ENCODE results near the gene COMMD2.

The COMMD2 gene

GRCh38 chr3:149781741-149782140 lies 29.5 kb upstream of the COMMD2 start:
- H3K27ac ChIP-seq (ENCODE audit: low read depth, low read length, severe bottlenecking) = no peak overlapping the region
- H3K4me1 ChIP-seq (ENCODE audit: control insufficient read depth, insufficient read depth, low read length, poor library complexity, severe bottlenecking) = peaks cover 16% of the 10 kb centered on the region
- H3K36me3 ChIP-seq (ENCODE audit: control insufficient read depth, insufficient read depth, low read length) = no peaks in the 10 kb centered on the region
- no peaks in the 10 kb centered on the region for H3K9me3 ChIP-seq (ENCODE audit: control insufficient read depth, low read length)
- H3K4me3 ChIP-seq (ENCODE audit: extremely low read depth, insufficient read depth, low read length, poor library complexity, severe bottlenecking) = no peak overlapping the region
- WGBS, 2 experiments (ENCODE audit: insufficient coverage in 2 of 2) = no CpG with 5 or more reads among the region's 3 CpGs

DNA sequence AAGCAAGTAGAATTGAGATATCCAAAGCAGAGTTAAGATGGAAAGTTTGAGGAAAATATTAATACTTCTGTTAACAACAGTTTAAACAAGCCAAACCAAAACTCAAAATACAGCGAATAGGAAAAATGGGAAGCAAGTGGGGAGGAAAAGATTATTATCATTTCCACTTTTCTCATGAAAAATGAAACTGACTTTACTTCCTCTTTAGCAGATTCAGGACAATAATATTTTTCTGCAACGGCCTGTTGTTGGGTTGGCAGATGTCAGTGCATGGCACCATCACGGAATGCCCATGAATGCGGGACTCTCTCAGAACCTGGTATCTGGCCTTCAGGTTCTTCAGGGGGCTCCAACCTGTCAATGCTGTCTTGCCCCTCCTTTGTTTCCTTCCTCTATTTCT lies 28.9 kb upstream of the COMMD2 start:
- Histone ChIP-seq H3K36me3 (ENCODE audit: control insufficient read depth, insufficient read depth, low read length) (no peaks in the 10 kb centered on the region), H3K9me3 (ENCODE audit: control insufficient read depth, low read length) (no peaks in the 10 kb centered on the region), H3K27ac (ENCODE audit: low read depth, low read length, severe bottlenecking) (no peak overlapping the region), H3K4me3 (ENCODE audit: extremely low read depth, insufficient read depth, low read length, poor library complexity, severe bottlenecking) (no peak overlapping the region), H3K4me1 (ENCODE audit: control insufficient read depth, insufficient read depth, low read length, poor library complexity, severe bottlenecking) (peaks cover 16% of the 10 kb centered on the region)
- WGBS, 2 experiments (ENCODE audit: insufficient coverage in 2 of 2) = 94% methylated on average over 3 of the region's 4 CpGs

DNA sequence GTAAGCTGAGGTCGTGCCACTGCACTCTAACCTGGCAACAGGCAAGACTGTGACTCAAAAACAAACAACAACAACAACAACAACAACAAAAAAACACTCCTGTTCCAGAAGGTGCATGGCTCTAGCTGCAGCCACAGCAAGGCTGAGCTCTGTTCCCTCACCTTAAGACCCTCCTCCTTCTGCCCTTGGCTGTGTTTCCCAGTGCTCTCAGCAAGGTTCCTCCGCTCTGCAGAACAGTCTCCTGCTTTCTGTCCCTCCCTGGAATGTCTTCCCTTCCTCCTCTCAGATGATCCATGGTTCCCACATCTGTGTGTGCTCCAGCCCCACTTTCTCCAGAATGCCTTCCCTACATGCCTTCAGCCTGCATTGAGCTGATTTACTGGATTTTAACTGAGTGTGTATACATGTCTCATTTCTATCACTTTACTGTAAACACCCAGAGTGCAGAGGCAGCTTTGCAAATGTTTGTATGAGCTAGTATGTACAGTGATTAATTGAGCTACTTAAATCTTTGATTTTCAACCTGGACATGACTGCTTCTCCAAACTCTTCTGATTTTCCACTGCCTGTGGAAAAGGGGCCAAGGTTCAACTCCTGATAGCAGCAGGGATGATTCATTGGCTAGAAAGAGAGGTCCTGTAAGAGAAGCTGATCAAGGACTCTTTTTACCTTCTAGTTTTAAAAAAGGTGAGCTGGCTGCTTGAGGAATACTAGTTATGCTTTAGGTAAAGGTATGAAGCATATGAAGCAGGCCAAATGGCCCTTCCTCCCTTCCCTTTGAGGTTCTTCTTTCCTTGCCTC lies 25.3 kb upstream of the COMMD2 start:
- no peaks in the 10 kb centered on the region for H3K4me1 ChIP-seq (ENCODE audit: control insufficient read depth, insufficient read depth, low read length, poor library complexity, severe bottlenecking)

GRCh38 chr3:149776170-149776569 lies 23.9 kb upstream of the COMMD2 start:
- Histone ChIP-seq H3K4me3 (ENCODE audit: extremely low read depth, insufficient read depth, low read length, poor library complexity, severe bottlenecking) (no peak overlapping the region), H3K9me3 (ENCODE audit: control insufficient read depth, low read length) (no peaks in the 10 kb centered on the region), H3K4me1 (ENCODE audit: control insufficient read depth, insufficient read depth, low read length, poor library complexity, severe bottlenecking) (no peaks in the 10 kb centered on the region), H3K36me3 (ENCODE audit: control insufficient read depth, insufficient read depth, low read length) (no peaks in the 10 kb centered on the region), H3K27ac (ENCODE audit: low read depth, low read length, severe bottlenecking) (no peak overlapping the region)
- 93 to 94% methylated on average over 1 of the region's 1 CpG for WGBS, 2 experiments (ENCODE audit: insufficient coverage in 2 of 2)

More for the DNA sequence above, 25.3 kb upstream of the COMMD2 start:
- 85 to 100% methylated on average over 1 to 2 of the region's 2 CpGs for WGBS, 2 experiments (ENCODE audit: insufficient coverage in 2 of 2)
- Histone ChIP-seq H3K9me3 (ENCODE audit: control insufficient read depth, low read length) (no peaks in the 10 kb centered on the region), H3K27ac (ENCODE audit: low read depth, low read length, severe bottlenecking) (no peak overlapping the region), H3K36me3 (ENCODE audit: control insufficient read depth, insufficient read depth, low read length) (no peaks in the 10 kb centered on the region), H3K4me3 (ENCODE audit: extremely low read depth, insufficient read depth, low read length, poor library complexity, severe bottlenecking) (no peak overlapping the region)

- no peak overlapping the region for H3K27ac ChIP-seq (ENCODE audit: low read depth, low read length, severe bottlenecking)
- 92 to 100% methylated on average over 2 of the region's 2 CpGs for WGBS, 2 experiments (ENCODE audit: insufficient coverage in 2 of 2)
- no peaks in the 10 kb centered on the region for H3K4me1 ChIP-seq (ENCODE audit: control insufficient read depth, insufficient read depth, low read length, poor library complexity, severe bottlenecking)
- H3K4me3 ChIP-seq (ENCODE audit: extremely low read depth, insufficient read depth, low read length, poor library complexity, severe bottlenecking) = no peak overlapping the region
- no peaks in the 10 kb centered on the region for H3K9me3 ChIP-seq (ENCODE audit: control insufficient read depth, low read length)
- no peaks in the 10 kb centered on the region for H3K36me3 ChIP-seq (ENCODE audit: control insufficient read depth, insufficient read depth, low read length)
These were observed 20.6 kb upstream of the COMMD2 start for GRCh38 chr3:149772861-149773260.

GRCh38 chr3:149771652-149772271 lies 19.5 kb upstream of the COMMD2 start:
- H3K36me3 ChIP-seq (ENCODE audit: control insufficient read depth, insufficient read depth, low read length) = no peaks in the 10 kb centered on the region
- H3K9me3 ChIP-seq (ENCODE audit: control insufficient read depth, low read length) = no peaks in the 10 kb centered on the region
- H3K27ac ChIP-seq (ENCODE audit: low read depth, low read length, severe bottlenecking) = no peak overlapping the region
- WGBS, 2 experiments (ENCODE audit: insufficient coverage in 2 of 2) = 56 to 63% methylated on average over 5 to 7 of the region's 8 CpGs
- H3K4me1 ChIP-seq (ENCODE audit: control insufficient read depth, insufficient read depth, low read length, poor library complexity, severe bottlenecking) = no peaks in the 10 kb centered on the region
- H3K4me3 ChIP-seq (ENCODE audit: extremely low read depth, insufficient read depth, low read length, poor library complexity, severe bottlenecking) = no peak overlapping the region

DNA sequence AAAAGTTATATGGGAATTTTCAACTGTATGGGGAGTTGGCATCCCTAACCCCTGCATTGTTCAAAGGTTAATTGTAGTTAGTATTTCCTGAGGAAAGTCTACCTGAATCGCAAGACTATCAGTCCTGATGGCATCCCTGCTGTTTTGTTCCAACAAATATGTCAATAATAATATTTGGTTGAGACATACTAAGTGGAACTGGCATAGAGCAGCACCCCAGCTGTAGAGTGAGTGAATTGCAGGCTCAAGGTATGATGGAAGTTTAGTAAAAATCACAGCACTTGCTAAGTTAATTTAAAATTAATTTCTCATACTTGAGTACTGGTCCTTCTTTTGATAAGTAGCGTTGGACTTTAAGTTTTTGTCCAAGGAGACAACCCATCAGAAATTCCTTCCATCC lies 18.0 kb upstream of the COMMD2 start:
- no CpG with 5 or more reads among the region's 2 CpGs for WGBS, 2 experiments (ENCODE audit: insufficient coverage in 2 of 2)
- Histone ChIP-seq H3K36me3 (ENCODE audit: control insufficient read depth, insufficient read depth, low read length) (no peaks in the 10 kb centered on the region), H3K4me1 (ENCODE audit: control insufficient read depth, insufficient read depth, low read length, poor library complexity, severe bottlenecking) (no peaks in the 10 kb centered on the region), H3K4me3 (ENCODE audit: extremely low read depth, insufficient read depth, low read length, poor library complexity, severe bottlenecking) (no peak overlapping the region), H3K27ac (ENCODE audit: low read depth, low read length, severe bottlenecking) (no peak overlapping the region), H3K9me3 (ENCODE audit: control insufficient read depth, low read length) (no peaks in the 10 kb centered on the region)

- H3K4me3 ChIP-seq (ENCODE audit: extremely low read depth, insufficient read depth, low read length, poor library complexity, severe bottlenecking) = no peak overlapping the region
- no peaks in the 10 kb centered on the region for H3K4me1 ChIP-seq (ENCODE audit: control insufficient read depth, insufficient read depth, low read length, poor library complexity, severe bottlenecking)
- no peaks in the 10 kb centered on the region for H3K36me3 ChIP-seq (ENCODE audit: control insufficient read depth, insufficient read depth, low read length)
- H3K27ac ChIP-seq (ENCODE audit: low read depth, low read length, severe bottlenecking) = no peak overlapping the region
- 87 to 96% methylated on average over 4 of the region's 6 CpGs for WGBS, 2 experiments (ENCODE audit: insufficient coverage in 2 of 2)
- H3K9me3 ChIP-seq (ENCODE audit: control insufficient read depth, low read length) = no peaks in the 10 kb centered on the region
These were observed 16.4 kb upstream of the COMMD2 start for GRCh38 chr3:149768704-149769103.

GRCh38 chr3:149767720-149768119 lies 15.4 kb upstream of the COMMD2 start:
- Histone ChIP-seq H3K9me3 (ENCODE audit: control insufficient read depth, low read length) (no peaks in the 10 kb centered on the region), H3K36me3 (ENCODE audit: control insufficient read depth, insufficient read depth, low read length) (no peaks in the 10 kb centered on the region), H3K27ac (ENCODE audit: low read depth, low read length, severe bottlenecking) (no peak overlapping the region), H3K4me3 (ENCODE audit: extremely low read depth, insufficient read depth, low read length, poor library complexity, severe bottlenecking) (no peak overlapping the region), H3K4me1 (ENCODE audit: control insufficient read depth, insufficient read depth, low read length, poor library complexity, severe bottlenecking) (no peaks in the 10 kb centered on the region)
- WGBS, 2 experiments (ENCODE audit: insufficient coverage in 2 of 2) = 86 to 94% methylated on average over 6 of the region's 6 CpGs

DNA sequence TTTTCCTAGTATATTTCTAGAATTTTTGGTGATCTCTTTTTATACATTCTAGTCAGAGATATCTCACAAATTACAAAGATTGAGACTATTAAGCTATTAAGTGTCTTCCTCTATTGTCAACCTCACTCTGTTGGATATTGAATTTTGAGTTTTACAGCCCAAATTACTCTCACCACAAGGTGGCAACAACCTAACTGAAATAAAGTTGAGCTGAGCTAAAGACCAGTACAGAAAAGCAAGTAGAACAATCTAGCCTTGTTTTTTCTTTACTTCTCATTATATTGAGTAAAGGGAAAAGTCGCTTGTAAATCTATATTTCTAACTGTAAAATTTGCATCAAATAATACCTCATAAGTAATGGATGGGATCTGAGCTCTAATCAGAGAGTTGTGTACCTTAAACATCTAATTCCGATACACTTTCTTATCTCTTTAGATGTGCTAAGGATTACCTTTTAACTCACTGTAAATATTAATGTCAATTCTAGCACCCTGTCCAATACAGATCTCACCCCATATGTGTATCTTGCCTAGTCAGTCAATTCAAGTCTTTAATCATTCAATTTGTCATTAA lies 13.6 kb upstream of the COMMD2 start:
- H3K4me1 ChIP-seq (ENCODE audit: control insufficient read depth, insufficient read depth, low read length, poor library complexity, severe bottlenecking) = no peaks in the 10 kb centered on the region
- no peaks in the 10 kb centered on the region for H3K36me3 ChIP-seq (ENCODE audit: control insufficient read depth, insufficient read depth, low read length)
- H3K27ac ChIP-seq (ENCODE audit: low read depth, low read length, severe bottlenecking) = no peak overlapping the region
- no peaks in the 10 kb centered on the region for H3K9me3 ChIP-seq (ENCODE audit: control insufficient read depth, low read length)
- H3K4me3 ChIP-seq (ENCODE audit: extremely low read depth, insufficient read depth, low read length, poor library complexity, severe bottlenecking) = no peak overlapping the region
- WGBS, 2 experiments (ENCODE audit: insufficient coverage in 2 of 2) = no CpG with 5 or more reads among the region's 2 CpGs

GRCh38 chr3:149764302-149764701 lies 12.0 kb upstream of the COMMD2 start:
- no peak overlapping the region for H3K4me3 ChIP-seq (ENCODE audit: extremely low read depth, insufficient read depth, low read length, poor library complexity, severe bottlenecking)
- WGBS, 2 experiments (ENCODE audit: insufficient coverage in 2 of 2) = no CpG with 5 or more reads among the region's 1 CpG
- H3K27ac ChIP-seq (ENCODE audit: low read depth, low read length, severe bottlenecking) = no peak overlapping the region
- no peaks in the 10 kb centered on the region for H3K9me3 ChIP-seq (ENCODE audit: control insufficient read depth, low read length)
- no peaks in the 10 kb centered on the region for H3K36me3 ChIP-seq (ENCODE audit: control insufficient read depth, insufficient read depth, low read length)
- no peaks in the 10 kb centered on the region for H3K4me1 ChIP-seq (ENCODE audit: control insufficient read depth, insufficient read depth, low read length, poor library complexity, severe bottlenecking)

All from mesodermal cell (in vitro differentiated cells).